Stimulated activated CD8-positive, alpha-beta memory T cell treated with anti-CD3 and anti-CD28 coated beads, Interleukin-4, amount 100 ng/mL, for 48 hours (primary cell): ENCODE data around the gene BCAP29.
"Not testable (repeated sequence)": the region's sequence is repeated elsewhere in the genome, so short reads cannot be mapped to it uniquely, and the experiment has no call there.

ENCODE experiments used
- DNase-seq: peaks from one replicate; pipeline ENCODE4 v3.0.0-alpha.2; 2020

The BCAP29 gene

GRCh38 chr7:107579885-107580715 is at the start of gene BCAP29:
TSS of gene BCAP29 (plus strand) at chr7:107580246. CDS start at chr7:107580773, 527 bp downstream.
- DNase-seq = peak; percentile 80

GRCh38 chr7:107530751-107531150 is 49.3 kb upstream of the BCAP29 start:
- DNase-seq = no peak

- no peak for DNase-seq
Measured at GRCh38 chr7:107534139-107534538, 45.9 kb upstream of the BCAP29 start.

- not testable (repeated sequence) for DNase-seq
Measured at GRCh38 chr7:107537228-107537627, 42.8 kb upstream of the BCAP29 start.

GRCh38 chr7:107538001-107538400 is 42.0 kb upstream of the BCAP29 start:
- no peak for DNase-seq

- DNase-seq = no peak
Measured at GRCh38 chr7:107543338-107543993, 36.6 kb upstream of the BCAP29 start.

GRCh38 chr7:107544848-107545591 is 35.0 kb upstream of the BCAP29 start:
- no peak for DNase-seq

- no peak for DNase-seq
Measured at GRCh38 chr7:107551936-107552335, 28.1 kb upstream of the BCAP29 start.

GRCh38 chr7:107555893-107556292 is 24.2 kb upstream of the BCAP29 start:
- DNase-seq = no peak

GRCh38 chr7:107559864-107560263 is 20.2 kb upstream of the BCAP29 start:
- DNase-seq = no peak

GRCh38 chr7:107560898-107561516 is 19.0 kb upstream of the BCAP29 start:
- DNase-seq = no peak

- no peak for DNase-seq
Measured at GRCh38 chr7:107563081-107563774, 16.8 kb upstream of the BCAP29 start.

- DNase-seq = peak; percentile 90
Measured at GRCh38 chr7:107563775-107564552, 16.1 kb upstream of the BCAP29 start, which contains the start of the genes COG5 and DUS4L. TSS of gene COG5 (minus strand) at chr7:107563920. CDS start at chr7:107563896, 24 bp downstream. TSS of gene DUS4L (plus strand) at chr7:107563971. CDS start at chr7:107567071, 3,100 bp downstream.

- no peak for DNase-seq
Measured at GRCh38 chr7:107564553-107565298, 15.3 kb upstream of the BCAP29 start.

GRCh38 chr7:107570298-107570697 is 9.7 kb upstream of the BCAP29 start:
- DNase-seq = no peak

- DNase-seq = no peak
Measured at GRCh38 chr7:107573537-107573936, 6.5 kb upstream of the BCAP29 start.

GRCh38 chr7:107579554-107579884 is 527 bp upstream of the BCAP29 start:
- no peak for DNase-seq

- DNase-seq = no peak
Measured at GRCh38 chr7:107580716-107581383, 804 bp downstream of the BCAP29 start.

- DNase-seq = no peak
Measured at GRCh38 chr7:107581387-107582013, 1.5 kb downstream of the BCAP29 start.

GRCh38 chr7:107582875-107583274 is 2.8 kb downstream of the BCAP29 start:
- no peak for DNase-seq
